Astrocyte of the spinal cord (primary cell): ENCODE measurements around the gene PLXNA1.

ENCODE experiments used
- DNase-seq: peaks from one replicate; pipeline ENCODE4 v3.0.0; 2011; ENCODE audit warnings: low read depth, low spot score
- H3K4me3 ChIP-seq: 2 replicates; pipeline ENCODE4 v1.5.1; 2011; ENCODE audit warnings: low read depth, mild to moderate bottlenecking, low read length, moderate library complexity
- in situ Hi-C: cut with HindIII; loops from 2 replicates; pipeline ENCODE4 v1.10.0; 2017; ENCODE audit warnings: low sequenced_read_pairs
- TF ChIP-seq, protein P1 (sequence below): IDR thresholded peaks from 2 replicates; pipeline ENCODE4 v1.5.1; 2012; ENCODE audit warnings: low read depth, mild to moderate bottlenecking, low read length, inconsistent platforms

Gene PLXNA1

DNA sequence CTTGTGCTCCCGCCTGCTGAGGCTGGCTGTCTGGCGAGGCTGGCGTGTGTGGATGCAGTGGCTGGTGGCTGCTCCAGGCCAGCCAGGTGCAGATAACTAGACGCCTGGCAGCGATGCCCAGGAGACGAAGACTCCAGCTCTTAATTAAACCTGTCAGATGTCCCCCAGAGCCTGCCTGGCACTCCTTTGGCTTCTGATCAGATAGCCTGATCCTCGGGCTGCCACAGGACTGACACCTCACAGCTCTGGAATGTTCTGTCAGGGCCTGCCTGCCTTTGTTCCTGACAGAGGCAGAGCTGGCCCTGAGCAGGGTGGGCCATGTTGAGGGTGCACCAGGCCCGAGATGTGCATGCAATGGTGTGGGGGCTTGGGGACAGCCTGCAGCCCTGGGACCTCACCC lies 36.5 kb downstream of the PLXNA1 start:
- TF ChIP-seq, protein P1, sequence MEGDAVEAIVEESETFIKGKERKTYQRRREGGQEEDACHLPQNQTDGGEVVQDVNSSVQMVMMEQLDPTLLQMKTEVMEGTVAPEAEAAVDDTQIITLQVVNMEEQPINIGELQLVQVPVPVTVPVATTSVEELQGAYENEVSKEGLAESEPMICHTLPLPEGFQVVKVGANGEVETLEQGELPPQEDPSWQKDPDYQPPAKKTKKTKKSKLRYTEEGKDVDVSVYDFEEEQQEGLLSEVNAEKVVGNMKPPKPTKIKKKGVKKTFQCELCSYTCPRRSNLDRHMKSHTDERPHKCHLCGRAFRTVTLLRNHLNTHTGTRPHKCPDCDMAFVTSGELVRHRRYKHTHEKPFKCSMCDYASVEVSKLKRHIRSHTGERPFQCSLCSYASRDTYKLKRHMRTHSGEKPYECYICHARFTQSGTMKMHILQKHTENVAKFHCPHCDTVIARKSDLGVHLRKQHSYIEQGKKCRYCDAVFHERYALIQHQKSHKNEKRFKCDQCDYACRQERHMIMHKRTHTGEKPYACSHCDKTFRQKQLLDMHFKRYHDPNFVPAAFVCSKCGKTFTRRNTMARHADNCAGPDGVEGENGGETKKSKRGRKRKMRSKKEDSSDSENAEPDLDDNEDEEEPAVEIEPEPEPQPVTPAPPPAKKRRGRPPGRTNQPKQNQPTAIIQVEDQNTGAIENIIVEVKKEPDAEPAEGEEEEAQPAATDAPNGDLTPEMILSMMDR: no peak
- peak; percentile 35 for DNase-seq
- in situ Hi-C loops: no loop called here

DNA sequence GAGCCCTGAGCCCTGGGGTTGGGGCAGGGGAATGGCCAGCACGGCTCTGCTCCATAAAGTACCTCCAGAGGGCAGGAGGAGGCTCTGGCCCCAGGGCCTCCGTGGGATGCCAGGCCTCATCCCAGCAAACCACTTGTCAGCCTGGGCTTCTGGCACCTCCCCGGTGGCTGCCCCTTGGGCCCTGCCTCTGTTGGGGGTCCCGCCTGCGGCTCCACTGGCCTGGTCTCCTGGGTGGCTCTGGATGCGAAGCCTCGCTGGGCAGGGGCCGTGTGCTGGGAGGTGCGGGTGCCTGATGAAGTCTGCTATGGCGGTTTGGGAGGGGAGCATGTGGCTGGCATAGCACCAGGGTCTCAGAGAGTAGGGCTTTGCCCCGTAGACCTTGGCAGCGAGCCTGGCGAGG lies 37.6 kb downstream of the PLXNA1 start:
- no peak for DNase-seq
- in situ Hi-C loops: no loop called here
- TF ChIP-seq, protein P1: no peak
- H3K4me3 ChIP-seq: no peak overlapping the region

More for the DNA sequence above, 36.5 kb downstream of the PLXNA1 start:
- no peak overlapping the region for H3K4me3 ChIP-seq

DNA sequence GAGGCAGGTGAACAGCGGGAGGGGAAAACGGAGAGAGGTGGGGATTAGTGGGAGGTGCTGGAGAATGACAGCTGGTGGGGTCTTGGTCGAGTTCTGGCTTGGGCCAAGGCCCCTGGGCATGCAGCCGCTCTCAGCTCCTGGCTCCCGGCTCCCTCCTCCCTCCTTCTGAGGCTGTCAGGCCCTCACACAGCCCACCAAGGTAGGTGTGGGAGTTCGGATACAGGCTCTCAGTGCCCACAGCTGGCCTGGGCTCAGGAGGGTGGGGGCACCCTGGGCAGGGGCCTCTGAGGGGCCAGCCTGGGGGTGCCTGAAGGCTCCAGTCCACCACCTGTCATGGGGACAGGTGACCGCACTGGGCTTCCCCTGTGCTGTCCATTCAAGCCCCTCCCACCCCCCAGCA lies 39.9 kb downstream of the PLXNA1 start:
- no peak overlapping the region for H3K4me3 ChIP-seq
- in situ Hi-C loops: no loop called here
- no peak for DNase-seq
- TF ChIP-seq, protein P1: no peak

DNA sequence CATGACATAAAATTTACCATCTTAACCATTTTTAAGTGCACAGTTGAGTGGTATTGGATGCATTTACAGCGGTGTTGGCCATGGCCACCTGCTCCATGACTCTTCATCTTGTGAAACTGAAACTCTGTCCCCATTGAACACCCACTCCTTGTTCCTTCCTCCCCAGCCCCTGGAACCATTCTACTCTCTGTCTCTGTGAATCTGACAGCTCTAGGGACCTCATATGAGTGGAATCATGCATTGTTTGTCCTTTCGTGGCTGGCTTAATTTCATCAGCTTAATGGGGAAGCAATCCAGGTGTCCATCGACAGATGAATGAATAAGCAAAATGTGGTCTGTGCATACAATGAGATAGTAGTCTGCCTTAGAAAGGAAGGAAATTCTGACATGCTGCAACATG lies 42.5 kb downstream of the PLXNA1 start:
- no peak overlapping the region for H3K4me3 ChIP-seq
- TF ChIP-seq, protein P1: no peak
- no peak for DNase-seq
- in situ Hi-C loops: no loop called here

DNA sequence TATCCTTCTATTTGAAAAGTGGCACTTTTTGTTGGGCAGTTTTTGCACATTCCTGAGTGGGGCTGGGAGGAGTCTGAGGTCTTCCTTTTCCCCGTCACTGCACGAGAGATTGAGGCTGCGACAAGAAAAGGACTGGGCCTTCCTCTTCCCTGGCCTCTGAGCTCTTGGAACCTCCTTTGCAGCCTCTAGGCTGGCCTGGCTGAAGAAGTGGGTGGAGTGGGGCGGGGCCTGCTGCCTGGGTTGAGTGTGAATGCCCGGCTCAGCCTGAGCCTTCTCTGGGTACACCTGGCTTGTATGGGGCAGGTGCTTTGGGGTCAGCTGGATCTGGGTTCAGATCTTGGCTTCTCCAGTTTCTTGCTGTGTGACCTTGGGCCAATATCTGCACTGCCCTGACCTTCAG lies 43.1 kb downstream of the PLXNA1 start:
- TF ChIP-seq, protein P1: no peak
- DNase-seq: no peak
- in situ Hi-C loops: no loop called here

DNA sequence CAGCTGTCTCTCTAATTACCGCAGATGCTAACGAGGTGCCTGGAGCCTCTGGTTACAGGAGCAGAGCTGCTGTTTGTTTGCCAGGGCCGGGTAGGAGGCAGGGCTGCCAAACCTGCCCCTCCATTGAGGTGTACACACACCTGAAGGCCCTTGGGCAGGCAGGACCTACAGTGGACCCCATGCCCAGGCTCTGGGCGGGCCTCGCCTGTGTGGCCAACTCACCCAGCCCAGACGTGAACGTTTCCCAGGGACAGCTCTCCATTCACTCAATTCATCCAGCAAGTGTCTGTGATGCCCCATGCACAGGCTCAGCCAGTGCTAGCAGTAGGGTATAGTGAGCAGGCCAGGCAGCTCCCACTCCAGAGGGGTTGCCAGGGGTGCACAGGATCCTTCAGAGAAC lies 43.7 kb downstream of the PLXNA1 start:
- no peak for DNase-seq
- in situ Hi-C loops: no loop called here
- H3K4me3 ChIP-seq: no peak overlapping the region
- TF ChIP-seq, protein P1: no peak

More for the DNA sequence above, 43.1 kb downstream of the PLXNA1 start:
- H3K4me3 ChIP-seq: no peak overlapping the region

DNA sequence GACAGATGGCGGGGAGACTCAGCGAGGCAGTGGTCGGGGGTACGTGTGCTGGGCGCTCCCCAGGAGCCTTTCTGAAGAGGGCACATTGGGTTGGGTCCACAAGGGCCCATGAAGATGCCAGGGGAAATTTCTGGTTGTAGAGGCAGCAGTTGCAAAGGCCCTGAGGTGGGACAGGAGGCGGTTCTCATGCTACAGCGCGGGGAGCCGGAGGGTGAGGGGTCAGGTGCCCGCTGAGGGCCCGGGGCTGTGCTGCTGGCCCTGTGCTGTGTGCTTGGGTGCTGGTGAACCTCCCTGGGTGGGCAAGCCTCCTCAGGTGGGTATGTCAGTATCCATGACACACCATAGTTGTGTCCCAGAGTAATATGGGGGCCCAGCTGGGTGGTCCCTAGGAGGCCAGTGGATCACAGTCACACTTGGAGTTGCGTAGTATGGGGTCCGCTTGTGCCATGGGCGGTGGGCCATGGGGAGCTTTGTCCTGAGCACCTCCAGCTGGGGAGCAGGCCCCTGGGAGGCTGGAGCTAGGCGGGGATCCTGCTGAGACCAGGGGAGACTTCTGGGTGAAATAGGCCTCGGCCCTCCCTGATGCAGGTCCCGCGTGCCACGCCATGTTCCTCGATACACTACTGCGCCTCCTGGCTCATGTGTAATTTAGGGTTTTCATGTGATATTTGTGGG lies 44.3 kb downstream of the PLXNA1 start:
- H3K4me3 ChIP-seq: no peak overlapping the region
- in situ Hi-C loops: no loop called here
- DNase-seq: no peak
- TF ChIP-seq, protein P1: no peak
